A673 (cell line): ENCODE results near the gene THSD4.

ENCODE experiments used
- EZH2 ChIP-seq: fragments of 200-600 bp; sonication (generic); IDR thresholded peaks from 2 replicates; pipeline ENCODE4 v1.6.1; 2017; ENCODE audit warnings: borderline replicate concordance, low read depth, mild to moderate bottlenecking, mixed read lengths, antibody characterized with exemption, low read length; ENCODE audit not compliant: poor library complexity, severe bottlenecking
- TF ChIP-seq, protein P1 (sequence below): fragments of 300-800, 200-600 bp; sonication (generic); conservative IDR thresholded peaks from 2 replicates; pipeline ENCODE4 v1.5.1; 2017; ENCODE audit warnings: low read depth, mild to moderate bottlenecking, antibody characterized with exemption, low read length, moderate library complexity, mixed read lengths

DNA sequence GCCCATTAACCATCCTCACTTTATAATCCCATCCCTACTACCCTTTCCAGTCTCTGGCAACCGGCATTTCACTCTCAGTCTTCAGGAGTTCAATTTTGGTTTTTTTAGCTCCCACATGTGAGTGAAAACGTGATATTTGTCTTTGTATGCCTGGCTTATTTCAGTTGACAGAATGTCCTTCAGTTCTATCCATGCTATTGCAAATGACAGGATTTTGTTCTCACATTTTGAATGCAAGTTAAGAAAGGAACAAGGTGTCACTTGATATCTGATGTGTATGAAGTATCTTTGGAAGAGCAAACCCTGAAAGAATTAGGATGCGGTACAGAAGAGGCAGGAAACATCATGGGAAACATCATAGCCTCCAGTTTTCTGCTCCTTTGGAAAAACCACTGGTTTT lies 298.1 kb downstream of the THSD4 start:
- TF ChIP-seq, protein P1, sequence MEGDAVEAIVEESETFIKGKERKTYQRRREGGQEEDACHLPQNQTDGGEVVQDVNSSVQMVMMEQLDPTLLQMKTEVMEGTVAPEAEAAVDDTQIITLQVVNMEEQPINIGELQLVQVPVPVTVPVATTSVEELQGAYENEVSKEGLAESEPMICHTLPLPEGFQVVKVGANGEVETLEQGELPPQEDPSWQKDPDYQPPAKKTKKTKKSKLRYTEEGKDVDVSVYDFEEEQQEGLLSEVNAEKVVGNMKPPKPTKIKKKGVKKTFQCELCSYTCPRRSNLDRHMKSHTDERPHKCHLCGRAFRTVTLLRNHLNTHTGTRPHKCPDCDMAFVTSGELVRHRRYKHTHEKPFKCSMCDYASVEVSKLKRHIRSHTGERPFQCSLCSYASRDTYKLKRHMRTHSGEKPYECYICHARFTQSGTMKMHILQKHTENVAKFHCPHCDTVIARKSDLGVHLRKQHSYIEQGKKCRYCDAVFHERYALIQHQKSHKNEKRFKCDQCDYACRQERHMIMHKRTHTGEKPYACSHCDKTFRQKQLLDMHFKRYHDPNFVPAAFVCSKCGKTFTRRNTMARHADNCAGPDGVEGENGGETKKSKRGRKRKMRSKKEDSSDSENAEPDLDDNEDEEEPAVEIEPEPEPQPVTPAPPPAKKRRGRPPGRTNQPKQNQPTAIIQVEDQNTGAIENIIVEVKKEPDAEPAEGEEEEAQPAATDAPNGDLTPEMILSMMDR, result no peak
- TF ChIP-seq EZH2, result no peak
